Activated T-cell treated with anti-CD3 and anti-CD28 coated beads, Interleukin-2, amount 50 U/mL, for 4 hours (primary cell): Measurements from ENCODE around the gene KLK8. TPM values are rescaled to one million over a fixed set of nuclear protein-coding genes. Genes with fewer than 3 reads are reported as not detected.
A peak's percentile ranks its signal among the peaks of the same experiment; 100 is the strongest.

Experiments
- ATAC-seq, 2 donors: fragments of 200-7000 bp; cut with Tn5 transposase; one replicate each; pipeline ENCODE4 v1.10.0; 2021
- DNase-seq: peaks from one replicate; pipeline ENCODE4 v3.0.0-alpha.2; 2020
- H3K27me3 Mint-ChIP-seq: one replicate; pipeline ENCODE4 v1.8.0; 2021; ENCODE audit warnings: low read depth, mixed read lengths
- H3K36me3 Mint-ChIP-seq: one replicate; pipeline ENCODE4 v1.8.0; 2022; ENCODE audit warnings: mixed read lengths; ENCODE audit not compliant: insufficient read depth
- H3K4me1 Mint-ChIP-seq: one replicate; pipeline ENCODE4 v1.8.0; 2021; ENCODE audit warnings: low read depth, mixed read lengths
- H3K4me3 Mint-ChIP-seq: one replicate; pipeline ENCODE4 v1.8.0; 2021; ENCODE audit warnings: mild to moderate bottlenecking, moderate library complexity, mixed read lengths
- H3K9me3 Mint-ChIP-seq: one replicate; pipeline ENCODE4 v1.8.0; 2021; ENCODE audit warnings: mixed read lengths
- total RNA-seq, 3 donors: library from RNA; stranded (reverse); gene quantifications; one replicate each; pipeline ENCODE4 v1.2.1, GENCODE V29; 2021

KLK8 gene
- total RNA-seq, 3 donors from 2014 or later, result not detected

- H3K4me1 Mint-ChIP-seq, result no peaks in the 10 kb centered on the region
- H3K27me3 Mint-ChIP-seq, result peaks cover 57% of the 10 kb centered on the region
- no peak overlapping the region for H3K4me3 Mint-ChIP-seq
- DNase-seq (no peak), ATAC-seq (no peak)
- H3K36me3 Mint-ChIP-seq, result no peaks in the 10 kb centered on the region
- no peaks in the 10 kb centered on the region for H3K9me3 Mint-ChIP-seq
Measured at GRCh38 chr19:51025401-51025800, 24.0 kb upstream of the KLK8 start.

- Mint-ChIP-seq H3K27me3 (peaks cover 61% of the 10 kb centered on the region), H3K4me1 (no peaks in the 10 kb centered on the region), H3K4me3 (no peak overlapping the region), H3K9me3 (no peaks in the 10 kb centered on the region), H3K36me3 (no peaks in the 10 kb centered on the region)
- no peak for ATAC-seq
- no peak for DNase-seq
Measured at GRCh38 chr19:51024924-51025323, 23.5 kb upstream of the KLK8 start.

GRCh38 chr19:51023946-51024345, 22.5 kb upstream of the KLK8 start:
- Mint-ChIP-seq H3K4me3 (no peak overlapping the region), H3K27me3 (peaks cover 65% of the 10 kb centered on the region), H3K4me1 (peaks cover 2% of the 10 kb centered on the region), H3K36me3 (no peaks in the 10 kb centered on the region), H3K9me3 (no peaks in the 10 kb centered on the region)
- DNase-seq (no peak), ATAC-seq (no peak)

DNA sequence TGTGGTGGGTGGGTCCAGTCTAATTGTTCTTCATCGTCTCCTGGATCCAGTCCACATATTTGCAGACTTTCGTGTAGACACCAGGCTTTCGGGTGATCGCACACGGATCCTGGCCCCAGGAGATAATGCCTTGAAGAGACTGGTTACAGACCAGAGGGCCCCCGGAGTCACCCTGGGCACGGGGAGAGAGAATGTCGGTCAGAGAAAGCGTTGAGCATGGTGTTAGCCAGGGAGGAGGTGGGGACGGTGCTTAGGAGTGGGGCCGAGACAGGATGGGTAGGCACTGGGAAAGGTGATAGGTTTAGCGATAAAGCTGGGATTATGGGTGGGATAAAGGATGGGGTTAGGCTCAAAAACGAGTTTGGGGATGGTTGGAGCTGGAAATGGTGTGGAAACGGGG, 21.1 kb upstream of the KLK8 start:
- no peaks in the 10 kb centered on the region for H3K36me3 Mint-ChIP-seq
- no peak overlapping the region for H3K4me3 Mint-ChIP-seq
- H3K27me3 Mint-ChIP-seq, result peaks cover 69% of the 10 kb centered on the region

GRCh38 chr19:51020988-51021651, 19.7 kb upstream of the KLK8 start:
- H3K4me1 Mint-ChIP-seq, result peaks cover 15% of the 10 kb centered on the region
- peaks cover 75% of the 10 kb centered on the region for H3K27me3 Mint-ChIP-seq
- no peak for DNase-seq
- no peaks in the 10 kb centered on the region for H3K9me3 Mint-ChIP-seq
- ATAC-seq, result no peak
- no peaks in the 10 kb centered on the region for H3K36me3 Mint-ChIP-seq
- H3K4me3 Mint-ChIP-seq, result no peak overlapping the region

More for the DNA sequence above, 21.1 kb upstream of the KLK8 start:
- DNase-seq (no peak), ATAC-seq (no peak)
- H3K4me1 Mint-ChIP-seq, result peaks cover 9% of the 10 kb centered on the region
- no peaks in the 10 kb centered on the region for H3K9me3 Mint-ChIP-seq

- peaks cover 15% of the 10 kb centered on the region for H3K4me1 Mint-ChIP-seq
- peaks cover 76% of the 10 kb centered on the region for H3K27me3 Mint-ChIP-seq
- peak within 1 kb of the TSS; percentile 40 for H3K4me3 Mint-ChIP-seq
- DNase-seq (no peak), ATAC-seq (no peak)
- H3K36me3 Mint-ChIP-seq, result no peaks in the 10 kb centered on the region
- H3K9me3 Mint-ChIP-seq, result no peaks in the 10 kb centered on the region
Measured at GRCh38 chr19:51019544-51019925, 18.1 kb upstream of the KLK8 start, which contains the start of gene KLK10. TSS of gene KLK10 (minus strand) at chr19:51019709. CDS start at chr19:51019130, 579 bp downstream.

DNA sequence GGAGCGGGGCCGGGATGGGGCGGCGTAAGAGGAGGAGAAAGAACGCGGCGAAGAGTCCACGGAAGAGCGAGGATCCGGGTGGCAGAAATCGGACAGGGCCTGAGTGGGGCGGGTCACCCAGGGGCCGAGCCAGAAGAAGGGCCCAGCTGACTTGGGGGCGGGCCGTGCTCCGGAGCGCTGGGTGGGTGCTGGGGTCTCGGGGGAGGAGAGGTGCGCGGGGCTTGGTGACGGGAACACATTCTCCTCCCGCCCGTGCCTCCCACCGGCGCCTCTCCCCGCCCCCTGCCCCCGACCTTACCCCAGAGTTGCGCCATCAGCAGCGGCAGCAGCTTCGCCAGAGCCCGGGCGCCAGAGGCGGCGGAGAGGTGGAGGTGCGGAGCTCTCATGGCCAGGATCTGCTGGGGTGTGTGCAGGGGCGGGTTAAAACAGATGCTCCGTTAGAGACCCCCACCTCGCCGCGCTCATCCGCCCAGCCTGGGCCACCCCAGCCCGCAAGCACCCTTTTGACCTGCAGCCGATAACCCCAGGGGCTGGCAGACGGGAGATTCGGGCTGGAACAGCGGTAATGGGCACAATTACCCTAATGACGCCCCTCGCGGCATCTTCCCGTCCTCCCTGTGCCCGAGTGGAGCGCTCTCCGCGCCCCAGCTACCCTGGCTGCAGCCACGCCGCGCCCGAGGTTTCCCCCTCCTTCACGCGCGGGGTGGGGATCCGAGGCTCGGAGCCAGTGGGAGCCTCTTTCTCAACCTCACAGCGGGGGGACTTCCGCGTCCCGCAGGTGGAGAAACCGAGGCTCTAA, 17.5 kb upstream of the KLK8 start:
- no peaks in the 10 kb centered on the region for H3K9me3 Mint-ChIP-seq
- ATAC-seq, result peak; percentile 18 to 34

DNA sequence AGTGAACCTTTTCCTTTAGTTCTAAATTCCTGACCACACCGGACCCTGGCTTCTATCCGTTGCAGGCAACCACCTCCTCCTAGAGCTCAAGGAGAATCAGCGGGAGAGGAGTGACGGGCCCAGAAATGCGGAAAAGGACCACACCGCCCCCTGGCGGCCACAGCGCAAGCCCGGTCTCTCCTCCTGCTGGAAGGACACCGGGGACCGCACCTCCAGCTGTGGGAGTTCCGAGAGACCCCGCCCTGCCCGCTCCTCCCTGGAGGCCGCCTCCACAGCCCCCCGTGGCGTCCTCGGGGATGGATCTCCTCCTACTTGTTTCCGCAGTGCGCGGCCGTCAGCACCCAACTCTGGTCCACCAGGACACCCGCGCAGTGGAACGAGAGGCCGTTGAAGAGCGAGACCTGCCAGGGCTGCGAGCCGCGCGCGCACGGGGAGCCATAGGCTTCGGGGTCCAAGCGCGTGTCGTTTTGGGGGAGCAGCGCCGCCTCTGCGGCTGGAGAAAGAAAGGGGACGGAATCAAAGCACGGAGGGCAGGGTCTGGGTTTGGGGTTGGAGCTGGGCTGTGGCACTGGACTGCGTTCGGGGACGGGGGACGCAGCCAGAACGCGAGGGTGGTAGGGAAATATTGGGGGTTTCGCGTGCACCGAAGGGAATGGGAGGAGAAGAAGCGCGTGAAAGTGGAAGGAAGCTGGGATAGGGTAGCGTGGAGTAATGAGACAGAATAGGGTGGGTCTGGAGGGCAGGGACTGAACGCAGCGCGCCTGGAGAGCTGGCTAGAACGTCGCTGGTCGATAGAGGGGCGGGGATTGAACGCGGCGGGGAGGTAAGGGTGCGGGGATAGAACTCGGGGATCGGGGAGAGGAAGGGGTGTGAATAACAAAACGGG, 15.6 kb upstream of the KLK8 start:
- DNase-seq, result peak; percentile 40
- peak; percentile 29 to 71 for ATAC-seq

More for the DNA sequence above, 17.5 kb upstream of the KLK8 start:
- H3K4me3 Mint-ChIP-seq, result peak overlapping the region; percentile 40
- H3K27me3 Mint-ChIP-seq, result peaks cover 79% of the 10 kb centered on the region
- peaks cover 15% of the 10 kb centered on the region for H3K4me1 Mint-ChIP-seq
- no peak for DNase-seq
- H3K36me3 Mint-ChIP-seq, result no peaks in the 10 kb centered on the region

GRCh38 chr19:51015691-51016267, 14.4 kb upstream of the KLK8 start:
- H3K4me3 Mint-ChIP-seq, result no peak overlapping the region
- peaks cover 15% of the 10 kb centered on the region for H3K4me1 Mint-ChIP-seq
- H3K9me3 Mint-ChIP-seq, result no peaks in the 10 kb centered on the region
- no peaks in the 10 kb centered on the region for H3K36me3 Mint-ChIP-seq
- peaks cover 68% of the 10 kb centered on the region for H3K27me3 Mint-ChIP-seq
- DNase-seq, result no peak
- no peak for ATAC-seq

More for the DNA sequence above, 15.6 kb upstream of the KLK8 start:
- H3K27me3 Mint-ChIP-seq, result peaks cover 67% of the 10 kb centered on the region
- peaks cover 15% of the 10 kb centered on the region for H3K4me1 Mint-ChIP-seq
- peak overlapping the region; percentile 61 for H3K4me3 Mint-ChIP-seq
- H3K9me3 Mint-ChIP-seq, result no peaks in the 10 kb centered on the region
- no peaks in the 10 kb centered on the region for H3K36me3 Mint-ChIP-seq

DNA sequence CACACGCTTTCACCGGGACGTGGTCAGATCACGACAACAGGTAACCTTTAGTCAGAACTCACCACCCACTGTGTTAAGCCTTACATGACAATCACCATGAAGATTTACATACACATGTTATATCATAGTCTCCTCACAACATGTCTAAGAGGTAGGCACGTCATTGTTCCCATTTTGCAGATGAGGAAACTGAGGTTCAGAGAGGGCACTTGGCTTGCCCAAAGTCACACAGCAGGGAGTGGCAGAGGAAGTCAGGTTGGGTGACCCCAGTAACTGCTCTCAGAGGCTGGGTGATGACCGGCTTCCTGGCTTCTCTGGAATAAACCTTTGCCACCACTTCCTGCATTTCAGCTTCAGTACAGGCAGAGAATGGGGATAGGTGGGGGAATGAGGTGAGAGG, 12.8 kb upstream of the KLK8 start:
- ATAC-seq (no peak), DNase-seq (no peak)
- Mint-ChIP-seq H3K4me3 (no peak overlapping the region), H3K36me3 (no peaks in the 10 kb centered on the region), H3K27me3 (peaks cover 70% of the 10 kb centered on the region), H3K9me3 (no peaks in the 10 kb centered on the region), H3K4me1 (peaks cover 15% of the 10 kb centered on the region)

- H3K4me1 Mint-ChIP-seq, result peaks cover 6% of the 10 kb centered on the region
- H3K4me3 Mint-ChIP-seq, result no peak overlapping the region
- DNase-seq (no peak), ATAC-seq (no peak)
- peaks cover 60% of the 10 kb centered on the region for H3K27me3 Mint-ChIP-seq
- no peaks in the 10 kb centered on the region for H3K36me3 Mint-ChIP-seq
- no peaks in the 10 kb centered on the region for H3K9me3 Mint-ChIP-seq
Measured at GRCh38 chr19:51012661-51013190, 11.3 kb upstream of the KLK8 start.

- Mint-ChIP-seq H3K27me3 (peaks cover 44% of the 10 kb centered on the region), H3K4me1 (no peaks in the 10 kb centered on the region), H3K9me3 (no peaks in the 10 kb centered on the region), H3K4me3 (no peak overlapping the region), H3K36me3 (no peaks in the 10 kb centered on the region)
- DNase-seq, result no peak
- no peak for ATAC-seq
Measured at GRCh38 chr19:51010066-51010795, 8.8 kb upstream of the KLK8 start.
